Non-pigmented ciliary epithelial cell (primary cell): ENCODE results near the gene IFIT3.

Experiments used
- DNase-seq: peaks from one replicate; pipeline ENCODE4 v3.0.0-alpha.2; 2010; ENCODE audit warnings: low read depth

The IFIT3 gene

GRCh38 chr10:89360157-89360556, 32.4 kb downstream of the IFIT3 start:
- DNase-seq, result no peak

GRCh38 chr10:89362929-89363328, 35.1 kb downstream of the IFIT3 start:
- no peak for DNase-seq

GRCh38 chr10:89363729-89364442, 36.1 kb downstream of the IFIT3 start:
- no peak for DNase-seq

- no peak for DNase-seq
Observed at GRCh38 chr10:89364531-89364930, 36.7 kb downstream of the IFIT3 start.

GRCh38 chr10:89367529-89367928, 39.7 kb downstream of the IFIT3 start:
- no peak for DNase-seq

GRCh38 chr10:89368129-89368528, 40.3 kb downstream of the IFIT3 start:
- DNase-seq, result no peak

- DNase-seq, result no peak
Observed at GRCh38 chr10:89369156-89370105, 41.6 kb downstream of the IFIT3 start.

- DNase-seq, result no peak
Observed at GRCh38 chr10:89371079-89371478, 43.3 kb downstream of the IFIT3 start.

- no peak for DNase-seq
Observed at GRCh38 chr10:89371987-89372386, 44.2 kb downstream of the IFIT3 start.

GRCh38 chr10:89373916-89374711, 46.3 kb downstream of the IFIT3 start:
- peak; percentile 70 for DNase-seq

GRCh38 chr10:89374713-89375141, 46.9 kb downstream of the IFIT3 start:
- no peak for DNase-seq

- no peak for DNase-seq
Observed at GRCh38 chr10:89377705-89378637, 50.2 kb downstream of the IFIT3 start, which contains the start of gene IFIT1B. Gene IFIT1B, plus strand, starts transcription at chr10:89378056. Its CDS starts 80 bp downstream, at chr10:89378136.

GRCh38 chr10:89379103-89379502, 51.3 kb downstream of the IFIT3 start:
- no peak for DNase-seq

- DNase-seq, result no peak
Observed at GRCh38 chr10:89382757-89383156, 55.0 kb downstream of the IFIT3 start.

GRCh38 chr10:89384474-89385340, 56.9 kb downstream of the IFIT3 start:
- DNase-seq, result no peak

- DNase-seq, result no peak
Observed at GRCh38 chr10:89388806-89389205, 61.0 kb downstream of the IFIT3 start.

- no peak for DNase-seq
Observed at GRCh38 chr10:89389254-89389653, 61.5 kb downstream of the IFIT3 start.
